ENCODE data around the gene SCAMP2. TPM values are rescaled to one million over a fixed set of nuclear protein-coding genes. Genes with fewer than 3 reads are reported as not detected.
A peak's percentile ranks its signal among the peaks of the same experiment; 100 is the strongest.

SCAMP2 gene
- total and polyA plus RNA-seq, 10 of the 15 experiments (the other 5 are each of a cell fraction or from before 2014, with no cell fraction given) = 10.9 to 158 (median 99.6) TPM

DNA sequence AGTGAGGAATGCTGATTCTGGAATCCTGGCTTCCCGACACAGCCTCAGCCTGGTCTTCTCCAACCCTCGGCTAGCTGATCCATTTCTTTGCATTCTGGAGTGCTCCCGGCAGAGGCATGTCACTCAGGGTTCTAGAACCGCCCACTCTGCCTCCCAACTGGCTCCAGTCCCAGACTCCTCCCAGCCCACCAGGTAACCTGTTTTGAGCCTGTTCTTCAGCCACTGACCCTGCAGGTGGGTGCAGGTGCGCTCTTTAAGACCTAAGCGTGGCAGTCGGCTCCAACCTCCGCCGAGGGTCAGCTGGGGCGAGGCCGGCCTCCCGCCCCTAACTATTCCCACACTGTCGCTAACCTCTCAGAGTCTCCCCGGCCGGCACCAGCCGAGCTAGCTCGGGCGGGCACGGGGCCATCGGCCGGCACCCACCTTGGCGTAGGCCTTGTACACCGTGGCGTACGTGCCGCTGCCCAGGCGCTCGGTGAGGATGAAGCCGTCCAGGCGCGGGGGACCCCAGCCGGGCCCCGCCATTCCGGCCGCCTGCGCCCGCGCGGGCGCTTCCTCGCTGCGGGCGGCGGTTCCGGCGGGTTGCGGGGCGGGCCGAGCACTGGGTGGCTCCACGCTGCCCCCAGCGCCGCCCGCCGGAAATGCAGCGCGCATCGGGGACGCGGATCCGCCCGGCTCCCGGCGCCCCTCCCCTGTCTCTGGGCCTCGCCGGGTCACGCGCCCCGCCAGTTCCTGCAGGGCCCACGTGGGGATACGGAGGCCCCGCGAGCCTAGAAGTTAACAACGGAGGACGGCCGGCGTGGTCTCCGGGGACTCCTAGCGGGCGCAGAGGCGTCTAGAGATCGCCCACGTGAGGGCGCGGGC is 30.4 kb downstream of the SCAMP2 start, which contains the start of gene ULK3 (continued):
- TF ChIP-seq, protein P1, sequence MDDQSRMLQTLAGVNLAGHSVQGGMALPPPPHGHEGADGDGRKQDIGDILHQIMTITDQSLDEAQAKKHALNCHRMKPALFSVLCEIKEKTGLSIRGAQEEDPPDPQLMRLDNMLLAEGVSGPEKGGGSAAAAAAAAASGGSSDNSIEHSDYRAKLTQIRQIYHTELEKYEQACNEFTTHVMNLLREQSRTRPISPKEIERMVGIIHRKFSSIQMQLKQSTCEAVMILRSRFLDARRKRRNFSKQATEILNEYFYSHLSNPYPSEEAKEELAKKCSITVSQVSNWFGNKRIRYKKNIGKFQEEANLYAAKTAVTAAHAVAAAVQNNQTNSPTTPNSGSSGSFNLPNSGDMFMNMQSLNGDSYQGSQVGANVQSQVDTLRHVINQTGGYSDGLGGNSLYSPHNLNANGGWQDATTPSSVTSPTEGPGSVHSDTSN (IDR thresholded peaks at IDR 0.05; ENCODE audit: insufficient replicate concordance, low read depth, low read length) = peak; percentile 91
- TF ChIP-seq GABPA (IDR thresholded peaks at IDR 0.05; ENCODE audit: low read depth) (no peak), RELA (IDR thresholded peaks at IDR 0.05; ENCODE audit: borderline replicate concordance, partially characterized antibody) (peak; percentile 57), ESRRA (IDR thresholded peaks at IDR 0.05; ENCODE audit: low read length) (0 out of 2 replicates have a peak, but pooled peaks have one; percentile 58), SP1 (IDR thresholded peaks at IDR 0.05; ENCODE audit: low read depth, low read length) (no peak), MTA2 (IDR thresholded peaks at IDR 0.05; ENCODE audit: low read depth) (no peak), SREBF1 (IDR thresholded peaks at IDR 0.05; ENCODE audit: low read length) (no peak), TCF7 (IDR thresholded peaks at IDR 0.05; ENCODE audit: borderline replicate concordance) (no peak), BACH1 (IDR thresholded peaks at IDR 0.05; ENCODE audit: borderline replicate concordance) (peak; percentile 87; the same call in 1 of the 2 replicates), DPF2 (IDR thresholded peaks at IDR 0.05) (peak; percentile 93), MXI1 (IDR thresholded peaks at IDR 0.05; ENCODE audit: low read depth, low read length) (peak; percentile 93), HCFC1 (IDR thresholded peaks at IDR 0.05; ENCODE audit: low read length) (no peak), TARDBP (IDR thresholded peaks at IDR 0.05; ENCODE audit: borderline replicate concordance) (no peak), ASH2L (IDR thresholded peaks at IDR 0.05; ENCODE audit: borderline replicate concordance, low read depth) (peak; percentile 39; the same call in 1 of the 2 replicates), BRCA1 (IDR thresholded peaks at IDR 0.05; ENCODE audit: low read depth, low read length) (no peak), CHD1 (IDR thresholded peaks at IDR 0.05; ENCODE audit: low read depth, low read length) (no peak), STAT1 (conservative IDR thresholded peaks at IDR 0.05) (peak; percentile 76; the same call in 1 of the 2 replicates), JUNB (IDR thresholded peaks at IDR 0.05) (no peak), ZNF384 (IDR thresholded peaks at IDR 0.05; ENCODE audit: borderline replicate concordance, low read depth, low read length) (no peak), STAT3 (IDR thresholded peaks at IDR 0.05; ENCODE audit: low read depth, low read length) (no peak)
- TF ChIP-seq, protein P2, sequence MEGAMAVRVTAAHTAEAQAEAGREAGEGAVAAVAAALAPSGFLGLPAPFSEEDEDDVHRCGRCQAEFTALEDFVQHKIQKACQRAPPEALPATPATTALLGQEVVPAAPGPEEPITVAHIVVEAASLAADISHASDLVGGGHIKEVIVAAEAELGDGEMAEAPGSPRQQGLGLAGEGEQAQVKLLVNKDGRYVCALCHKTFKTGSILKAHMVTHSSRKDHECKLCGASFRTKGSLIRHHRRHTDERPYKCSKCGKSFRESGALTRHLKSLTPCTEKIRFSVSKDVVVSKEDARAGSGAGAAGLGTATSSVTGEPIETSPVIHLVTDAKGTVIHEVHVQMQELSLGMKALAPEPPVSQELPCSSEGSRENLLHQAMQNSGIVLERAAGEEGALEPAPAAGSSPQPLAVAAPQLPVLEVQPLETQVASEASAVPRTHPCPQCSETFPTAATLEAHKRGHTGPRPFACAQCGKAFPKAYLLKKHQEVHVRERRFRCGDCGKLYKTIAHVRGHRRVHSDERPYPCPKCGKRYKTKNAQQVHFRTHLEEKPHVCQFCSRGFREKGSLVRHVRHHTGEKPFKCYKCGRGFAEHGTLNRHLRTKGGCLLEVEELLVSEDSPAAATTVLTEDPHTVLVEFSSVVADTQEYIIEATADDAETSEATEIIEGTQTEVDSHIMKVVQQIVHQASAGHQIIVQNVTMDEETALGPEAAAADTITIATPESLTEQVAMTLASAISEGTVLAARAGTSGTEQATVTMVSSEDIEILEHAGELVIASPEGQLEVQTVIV (IDR thresholded peaks at IDR 0.05; ENCODE audit: borderline replicate concordance, partially characterized antibody) = no peak
- TF ChIP-seq, protein P3, sequence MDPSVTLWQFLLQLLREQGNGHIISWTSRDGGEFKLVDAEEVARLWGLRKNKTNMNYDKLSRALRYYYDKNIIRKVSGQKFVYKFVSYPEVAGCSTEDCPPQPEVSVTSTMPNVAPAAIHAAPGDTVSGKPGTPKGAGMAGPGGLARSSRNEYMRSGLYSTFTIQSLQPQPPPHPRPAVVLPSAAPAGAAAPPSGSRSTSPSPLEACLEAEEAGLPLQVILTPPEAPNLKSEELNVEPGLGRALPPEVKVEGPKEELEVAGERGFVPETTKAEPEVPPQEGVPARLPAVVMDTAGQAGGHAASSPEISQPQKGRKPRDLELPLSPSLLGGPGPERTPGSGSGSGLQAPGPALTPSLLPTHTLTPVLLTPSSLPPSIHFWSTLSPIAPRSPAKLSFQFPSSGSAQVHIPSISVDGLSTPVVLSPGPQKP (IDR thresholded peaks at IDR 0.05; ENCODE audit: low read depth, low read length) = no peak; the same call in 1 of the 2 replicates
- TF ChIP-seq, protein P4, sequence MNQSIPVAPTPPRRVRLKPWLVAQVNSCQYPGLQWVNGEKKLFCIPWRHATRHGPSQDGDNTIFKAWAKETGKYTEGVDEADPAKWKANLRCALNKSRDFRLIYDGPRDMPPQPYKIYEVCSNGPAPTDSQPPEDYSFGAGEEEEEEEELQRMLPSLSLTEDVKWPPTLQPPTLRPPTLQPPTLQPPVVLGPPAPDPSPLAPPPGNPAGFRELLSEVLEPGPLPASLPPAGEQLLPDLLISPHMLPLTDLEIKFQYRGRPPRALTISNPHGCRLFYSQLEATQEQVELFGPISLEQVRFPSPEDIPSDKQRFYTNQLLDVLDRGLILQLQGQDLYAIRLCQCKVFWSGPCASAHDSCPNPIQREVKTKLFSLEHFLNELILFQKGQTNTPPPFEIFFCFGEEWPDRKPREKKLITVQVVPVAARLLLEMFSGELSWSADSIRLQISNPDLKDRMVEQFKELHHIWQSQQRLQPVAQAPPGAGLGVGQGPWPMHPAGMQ (IDR thresholded peaks at IDR 0.05; ENCODE audit: borderline replicate concordance) = no peak
